LNCAP (cell line): ENCODE results near the gene GRAMD1B.

Experiments used
- TF ChIP-seq, protein P1 (sequence below): fragments of 450-650 bp; IDR thresholded peaks from 2 replicates; pipeline ENCODE4 v1.5.1; 2017; ENCODE audit warnings: mild to moderate bottlenecking

GRAMD1B gene

DNA sequence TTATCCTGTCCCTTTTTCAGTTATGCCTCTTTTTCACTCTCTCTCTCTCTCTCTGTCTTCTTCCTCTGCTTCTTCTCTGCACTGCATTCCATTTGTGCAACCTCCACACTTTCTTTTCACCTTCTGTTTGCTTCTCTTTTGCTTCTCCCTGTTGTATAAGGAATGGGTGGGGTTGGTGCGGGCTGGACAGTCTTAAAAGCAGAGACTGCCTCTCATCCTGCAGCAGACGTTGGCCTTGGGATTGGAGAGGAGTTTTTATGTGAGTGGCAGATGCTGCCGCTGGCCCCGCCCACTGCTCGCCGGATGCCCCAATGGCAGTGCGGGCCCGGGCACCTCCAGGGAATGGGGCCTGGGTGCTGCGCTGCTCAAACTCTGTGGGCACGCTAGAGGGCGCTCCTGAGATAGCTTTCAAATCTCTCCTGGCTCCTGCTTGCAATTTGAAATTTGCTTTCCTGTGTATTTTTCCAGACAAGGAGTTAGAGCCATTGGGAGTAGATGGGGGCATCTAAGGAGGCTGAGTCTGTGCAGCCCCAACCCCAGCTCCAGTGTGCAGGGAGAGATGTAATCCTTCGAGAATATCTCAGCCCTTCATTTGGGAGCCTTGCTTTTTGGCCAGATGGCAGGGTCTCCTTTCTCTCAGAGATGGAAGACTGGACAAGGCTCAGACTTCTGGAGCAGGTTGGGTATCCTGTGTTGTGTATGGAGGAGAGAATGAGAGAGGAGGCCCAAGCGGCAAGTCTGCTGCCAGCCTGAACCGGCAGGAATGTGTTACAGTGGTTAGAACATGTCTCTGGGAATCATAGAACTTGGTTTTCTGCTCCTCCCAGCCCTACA lies 81.2 kb downstream of the GRAMD1B start:
- TF ChIP-seq, protein P1, sequence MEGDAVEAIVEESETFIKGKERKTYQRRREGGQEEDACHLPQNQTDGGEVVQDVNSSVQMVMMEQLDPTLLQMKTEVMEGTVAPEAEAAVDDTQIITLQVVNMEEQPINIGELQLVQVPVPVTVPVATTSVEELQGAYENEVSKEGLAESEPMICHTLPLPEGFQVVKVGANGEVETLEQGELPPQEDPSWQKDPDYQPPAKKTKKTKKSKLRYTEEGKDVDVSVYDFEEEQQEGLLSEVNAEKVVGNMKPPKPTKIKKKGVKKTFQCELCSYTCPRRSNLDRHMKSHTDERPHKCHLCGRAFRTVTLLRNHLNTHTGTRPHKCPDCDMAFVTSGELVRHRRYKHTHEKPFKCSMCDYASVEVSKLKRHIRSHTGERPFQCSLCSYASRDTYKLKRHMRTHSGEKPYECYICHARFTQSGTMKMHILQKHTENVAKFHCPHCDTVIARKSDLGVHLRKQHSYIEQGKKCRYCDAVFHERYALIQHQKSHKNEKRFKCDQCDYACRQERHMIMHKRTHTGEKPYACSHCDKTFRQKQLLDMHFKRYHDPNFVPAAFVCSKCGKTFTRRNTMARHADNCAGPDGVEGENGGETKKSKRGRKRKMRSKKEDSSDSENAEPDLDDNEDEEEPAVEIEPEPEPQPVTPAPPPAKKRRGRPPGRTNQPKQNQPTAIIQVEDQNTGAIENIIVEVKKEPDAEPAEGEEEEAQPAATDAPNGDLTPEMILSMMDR, result peak; percentile 94

DNA sequence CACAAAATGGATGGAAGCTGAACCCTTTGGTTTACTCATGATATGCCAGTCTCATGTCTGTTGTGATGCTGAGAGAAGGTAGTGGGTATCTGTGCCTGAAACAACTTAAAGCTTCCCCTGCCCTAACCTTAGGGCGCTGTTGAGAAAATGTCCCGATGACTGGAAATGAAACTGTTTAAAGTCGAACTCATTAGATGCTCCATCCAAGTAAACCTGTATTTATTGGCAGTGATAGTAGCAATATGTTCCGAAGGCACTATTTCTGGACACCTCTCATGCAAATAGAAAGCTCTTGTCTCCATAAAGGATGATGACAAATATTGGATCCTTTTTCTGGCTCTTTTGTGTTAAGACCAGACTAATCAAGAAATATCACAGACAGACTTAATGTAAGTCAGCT lies 86.2 kb downstream of the GRAMD1B start:
- TF ChIP-seq, protein P1, result no peak

DNA sequence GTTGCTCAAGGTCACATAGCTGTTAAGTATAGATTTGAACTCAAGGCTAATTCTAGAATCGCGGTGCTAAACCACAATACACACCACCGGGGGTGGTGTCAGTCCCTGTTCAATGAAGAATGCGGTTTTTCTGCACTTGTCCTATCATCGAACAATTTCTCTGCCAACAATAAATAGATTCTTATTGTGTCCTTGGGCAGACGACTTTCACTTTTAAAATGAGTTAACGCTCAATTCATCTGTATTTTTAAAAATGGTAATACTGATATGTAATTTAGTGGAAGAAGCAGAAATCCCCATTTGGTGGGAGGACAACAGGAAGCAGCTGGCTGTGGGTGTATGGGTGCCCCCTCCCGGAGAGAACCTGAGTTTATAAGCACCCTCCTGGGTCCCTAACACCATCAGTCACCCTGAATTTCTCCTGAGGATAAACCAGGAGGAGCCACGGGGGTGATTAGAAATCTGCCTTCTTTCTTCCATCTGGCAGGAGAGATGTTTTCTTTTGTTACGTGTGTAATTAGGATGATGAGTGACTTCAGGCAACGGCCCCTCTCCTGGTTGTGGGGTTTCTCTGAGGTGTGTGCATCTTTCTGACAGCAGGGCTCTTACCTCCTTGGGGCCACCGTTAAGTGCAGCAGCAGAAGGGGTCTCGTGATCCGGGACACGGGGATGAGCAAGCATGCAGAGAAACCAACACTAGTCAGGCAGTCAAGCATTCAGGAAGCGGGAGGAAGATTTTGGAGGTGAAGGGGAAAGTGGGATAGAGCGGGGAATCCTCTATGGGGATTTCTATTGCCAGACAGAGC lies 87.7 kb downstream of the GRAMD1B start:
- TF ChIP-seq, protein P1, result no peak

DNA sequence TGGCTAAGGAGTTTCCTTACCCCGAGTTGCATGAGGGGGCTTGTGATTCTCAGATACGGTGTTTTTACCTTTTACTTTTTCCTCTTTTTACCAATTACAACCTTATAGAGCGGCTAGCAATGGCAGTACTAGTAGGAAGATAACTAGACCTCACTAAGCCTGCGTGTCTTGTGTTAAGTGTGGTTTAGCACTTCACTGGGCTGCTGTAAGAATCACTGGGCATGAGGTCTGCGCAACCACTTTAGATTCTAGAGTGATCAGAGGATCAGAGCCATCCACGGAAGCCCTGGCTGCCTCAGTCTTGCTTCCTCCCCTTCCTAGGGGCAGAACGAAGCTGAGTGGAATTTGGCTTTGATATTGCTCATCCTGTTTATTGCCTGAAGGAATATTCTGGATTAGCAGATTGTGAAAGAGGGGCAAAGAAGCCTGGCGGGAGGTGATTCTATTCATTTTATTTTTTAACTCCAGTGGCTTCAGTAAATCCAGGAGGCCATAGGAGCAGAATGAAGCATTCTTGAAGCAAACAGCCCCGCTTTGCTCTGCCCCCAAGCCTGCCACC lies 88.5 kb downstream of the GRAMD1B start:
- TF ChIP-seq, protein P1, result no peak

DNA sequence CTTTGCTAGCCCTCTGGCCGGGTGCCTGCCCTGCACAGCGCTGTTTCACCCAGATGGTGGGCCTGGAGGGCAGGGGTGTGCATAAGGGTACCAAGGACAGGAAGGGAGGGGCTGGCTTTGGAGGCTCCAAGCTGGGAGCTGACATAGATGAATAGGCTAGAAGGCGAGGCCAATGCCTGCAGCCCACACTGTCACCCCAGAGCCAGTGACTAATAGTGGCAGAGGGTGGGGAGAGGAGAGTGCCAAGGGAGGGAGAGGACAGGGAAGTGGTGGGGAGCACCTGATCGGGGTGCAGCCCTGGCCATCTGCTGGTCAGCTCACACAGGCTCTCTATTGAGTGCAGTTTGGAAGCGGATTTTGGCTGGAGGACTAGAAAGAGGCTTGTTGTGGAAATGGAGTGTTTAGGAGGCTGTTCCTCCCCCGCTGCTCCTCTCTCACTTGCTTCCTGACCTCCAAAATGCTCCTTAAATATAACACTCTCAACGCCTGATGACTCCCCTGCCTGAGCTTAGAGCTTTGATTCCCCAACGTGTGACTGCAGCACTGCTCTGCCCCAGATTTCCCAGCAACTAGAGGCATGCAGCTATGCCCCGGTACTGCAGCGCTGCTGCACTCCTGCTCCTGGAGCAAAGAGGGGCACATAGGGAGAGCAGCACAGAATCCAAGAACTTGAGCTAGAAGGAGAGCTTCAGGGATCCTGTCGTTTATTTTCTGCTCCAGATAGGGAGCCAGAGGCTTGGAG lies 89.2 kb downstream of the GRAMD1B start:
- TF ChIP-seq, protein P1, result no peak

DNA sequence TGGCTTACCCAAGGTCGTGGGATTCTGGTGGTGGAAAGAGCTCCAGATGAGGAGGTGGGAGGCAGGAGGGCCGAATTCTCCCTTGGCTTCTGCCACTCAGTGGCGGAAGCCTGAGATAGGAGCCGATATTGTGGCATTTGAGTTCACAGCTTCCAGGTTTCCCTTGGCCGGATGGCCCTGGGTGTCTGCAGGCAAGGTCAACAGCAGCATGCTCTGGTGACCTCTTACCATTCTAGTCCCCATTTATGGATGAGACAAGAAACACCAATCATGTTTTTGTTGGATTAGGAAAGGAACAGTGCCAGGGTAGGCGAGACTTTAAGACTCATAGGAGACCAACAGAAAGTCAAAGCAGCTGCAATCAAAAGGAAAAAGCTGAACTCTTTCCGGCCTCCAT lies 89.7 kb downstream of the GRAMD1B start:
- TF ChIP-seq, protein P1, result no peak

DNA sequence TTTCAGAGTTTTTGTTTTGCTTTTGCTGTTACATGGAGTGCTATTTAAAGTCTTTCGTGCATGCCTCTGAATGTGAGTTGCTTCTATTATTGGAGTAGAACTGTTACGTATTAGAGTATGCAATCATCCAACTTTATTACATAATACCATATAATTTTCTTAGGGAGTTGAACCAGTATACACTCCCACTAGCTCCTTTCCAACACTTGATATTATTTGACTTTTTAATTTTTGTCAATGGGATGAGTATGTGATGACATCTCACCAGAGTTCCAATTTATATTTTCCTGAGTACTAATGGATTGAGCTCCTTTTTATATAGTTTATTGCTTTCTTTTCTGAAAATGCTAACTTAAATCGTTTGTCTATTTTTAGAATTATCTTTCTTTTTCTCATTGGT lies 90.9 kb downstream of the GRAMD1B start:
- TF ChIP-seq, protein P1, result no peak
